HepG2 (cell line): Measurements from ENCODE around the gene RNF149.

Experiments
- ARID3A ChIP-seq: IDR thresholded peaks from 2 replicates; pipeline ENCODE4 v1.6.1; 2012; ENCODE audit warnings: low read depth, low read length, improper control_type of control experiment
- ATF3 ChIP-seq: sonication (generic); formaldehyde crosslinking; IDR thresholded peaks from 2 replicates; pipeline ENCODE4 v1.4.0; 2020; ENCODE audit warnings: missing genetic modification reagents
- CTCF ChIP-seq: sonication (generic); formaldehyde crosslinking; IDR thresholded peaks from 2 replicates; pipeline ENCODE4 v1.5.0; 2020; ENCODE audit warnings: mild to moderate bottlenecking, missing genetic modification reagents, moderate library complexity
- MYNN ChIP-seq: sonication (generic); formaldehyde crosslinking; IDR thresholded peaks from 2 replicates; pipeline ENCODE4 v1.4.0; 2020; ENCODE audit warnings: mild to moderate bottlenecking, low read depth, missing genetic modification reagents
- NONO ChIP-seq, 2 experiments: fragments of 450-650 bp in 1 of 2; sonication (generic) in 1 of 2; formaldehyde crosslinking in 1 of 2; IDR thresholded peaks in 1 of 2; conservative IDR thresholded peaks in 1 of 2; 2 replicates each; pipeline versions ENCODE4 v1.6.1 to v1.8.0; 2017 to 2022; ENCODE audit warnings: mild to moderate bottlenecking in 1 of 2, missing genetic modification reagents in 1 of 2, moderate library complexity in 1 of 2
- POLR2A ChIP-seq, 2 experiments: IDR thresholded peaks; 2 replicates each; pipeline ENCODE4 v1.6.1; 2011; ENCODE audit warnings: low read depth in 2 of 2, low read length in 2 of 2, mild to moderate bottlenecking in 1 of 2, moderate library complexity in 1 of 2; ENCODE audit not compliant: insufficient read depth in 1 of 2
- POLR2AphosphoS5 ChIP-seq: IDR thresholded peaks from 2 replicates; pipeline ENCODE4 v1.6.1; 2012; ENCODE audit warnings: low read depth, low read length
- SOX6 ChIP-seq, 2 experiments: fragments of 450-650 bp in 1 of 2; sonication (generic) in 1 of 2; formaldehyde crosslinking in 1 of 2; IDR thresholded peaks; 2 replicates each; pipeline versions ENCODE4 v1.4.0 to v1.6.1; 2017 to 2020; ENCODE audit warnings: antibody characterized with exemption in 1 of 2, mild to moderate bottlenecking in 1 of 2, missing genetic modification reagents in 1 of 2
- ZNF207 ChIP-seq: fragments of 450-650 bp; IDR thresholded peaks from 2 replicates; pipeline ENCODE4 v1.6.1; 2016; ENCODE audit warnings: antibody characterized with exemption, borderline replicate concordance
- ZNF432 ChIP-seq: sonication (generic); formaldehyde crosslinking; IDR thresholded peaks from 2 replicates; pipeline ENCODE4 v1.5.0; 2020; ENCODE audit warnings: missing genetic modification reagents, mild to moderate bottlenecking, borderline replicate concordance
- ZNF687 ChIP-seq: sonication (generic); formaldehyde crosslinking; IDR thresholded peaks from 2 replicates; pipeline ENCODE4 v1.5.1; 2020; ENCODE audit warnings: mild to moderate bottlenecking, missing genetic modification reagents, moderate library complexity
- ZSCAN5A ChIP-seq: sonication (generic); formaldehyde crosslinking; IDR thresholded peaks from 2 replicates; pipeline ENCODE4 v1.8.0; 2022; ENCODE audit warnings: mild to moderate bottlenecking, missing genetic modification reagents, borderline replicate concordance

- peak in 1 of 2 experiments; percentile 60; a peak in 1 of 4 replicates for TF ChIP-seq POLR2A (IDR thresholded peaks at IDR 0.05; ENCODE audit: insufficient read depth in 1 of 2, low read depth in 2 of 2, low read length in 2 of 2)
- TF ChIP-seq ZNF207, result no peak
- no peak for TF ChIP-seq ZNF687
- no peak for TF ChIP-seq ARID3A
- peak; percentile 28; the same call in 1 of the 2 replicates for TF ChIP-seq POLR2AphosphoS5
- TF ChIP-seq SOX6 (IDR thresholded peaks at IDR 0.05), result no peak
- peak; percentile 95 for TF ChIP-seq SOX6 (CRISPR knock-in tag; IDR thresholded peaks at IDR 0.05)
- TF ChIP-seq CTCF (CRISPR knock-in tag), result no peak
- no peak for TF ChIP-seq ZNF432
- TF ChIP-seq ATF3 (CRISPR knock-in tag), result no peak
- TF ChIP-seq ZSCAN5A (CRISPR knock-in tag), result no peak
- no peak for TF ChIP-seq MYNN (CRISPR knock-in tag)
- TF ChIP-seq NONO (IDR thresholded peaks at IDR 0.05), result no peak
- no peak for TF ChIP-seq NONO (CRISPR knock-in tag; conservative IDR thresholded peaks at IDR 0.05)
Measured at GRCh38 chr2:101234169-101234938, 74.1 kb downstream of the RNF149 start.
